ENCODE data around the gene FHIT. TPM values are rescaled to one million over a fixed set of nuclear protein-coding genes. Genes with fewer than 3 reads are reported as not detected.

The FHIT gene
- total and polyA plus RNA-seq, 2 of the 4 experiments (the other 2 are of a cell fraction) = 0.07 TPM; not detected in 1

GRCh38 chr3:60178931-60179653 lies 1072.2 kb downstream of the FHIT start:
- H3K18ac ChIP-seq (ENCODE audit: low read depth, low read length) = no peak overlapping the region
- BruUV-seq (replicated peaks) = no TSS peak
- intact Hi-C loops (cut with micrococcal nuclease) = no loop called here

More at GRCh38 chr3:60178931-60179653, 1072.2 kb downstream of the FHIT start:
- H3K9me3 ChIP-seq (ENCODE audit: control insufficient read depth, insufficient read depth, low read length) = no peaks in the 10 kb centered on the region
- DNase-seq = no peak
- H3K36me3 ChIP-seq (ENCODE audit: control insufficient read depth, insufficient read depth, low read length) = no peaks in the 10 kb centered on the region
- H3K79me1 ChIP-seq (ENCODE audit: low read depth in 1 of 2, low read length in 2 of 2) = no peaks in the 10 kb centered on the region
- H3K4me1 ChIP-seq (ENCODE audit: control insufficient read depth, insufficient read depth, low read length) = no peaks in the 10 kb centered on the region
- no peak overlapping the region for H3K4me3 ChIP-seq (ENCODE audit: insufficient read depth, low read depth, low read length)
- H4K91ac ChIP-seq (ENCODE audit: insufficient read depth, low read depth, low read length) = no peak overlapping the region
- no peak overlapping the region for H3K27ac ChIP-seq (ENCODE audit: insufficient read depth, low read length)
- H2BK120ac ChIP-seq (ENCODE audit: low read depth, low read length) = no peak overlapping the region
- H2BK15ac ChIP-seq (ENCODE audit: low read depth, low read length) = no peak overlapping the region
- dilution Hi-C loops (cut with HindIII; ENCODE audit: low sequenced_read_pairs, unreplicated experiment) = no loop called here
- no peak overlapping the region for H3K56ac ChIP-seq (ENCODE audit: extremely low read depth, insufficient read depth, low read length)
- POLR2A ChIA-PET (ENCODE audit: unreplicated experiment) = no interaction called here
- no peak overlapping the region for H2AFZ ChIP-seq (replicated peaks; ENCODE audit: low read length, poor library complexity)
- no peaks in the 10 kb centered on the region for H3K27me3 ChIP-seq (ENCODE audit: control insufficient read depth, insufficient read depth, low read length)
- no peak overlapping the region for H3K4me2 ChIP-seq (ENCODE audit: low read depth, low read length)
- no peaks in the 10 kb centered on the region for H4K20me1 ChIP-seq (ENCODE audit: insufficient read depth, low read length)
- H3K9ac ChIP-seq (ENCODE audit: low read depth, low read length) = no peak overlapping the region
- CTCF ChIA-PET = no interaction called here
- no peak overlapping the region for H2AK9ac ChIP-seq (replicated peaks; ENCODE audit: low read depth, low read length, poor library complexity)
- no peak overlapping the region for H4K8ac ChIP-seq (ENCODE audit: low read depth in 2 of 2, low read length in 2 of 2)
- TF ChIP-seq MAFK (IDR thresholded peaks at IDR 0.05; ENCODE audit: low read depth, low read length) = no peak
- no peak for TF ChIP-seq CTCF (conservative IDR thresholded peaks at IDR 0.05; ENCODE audit: low read depth, low read length)
- TF ChIP-seq USF2 (IDR thresholded peaks at IDR 0.05; ENCODE audit: low read depth, low read length) = no peak
- no peak for TF ChIP-seq NFE2L2 (IDR thresholded peaks at IDR 0.05; ENCODE audit: low read depth, low read length)
- no peak for TF ChIP-seq FOS (IDR thresholded peaks at IDR 0.05; ENCODE audit: low read depth, low read length)
- no peak for TF ChIP-seq SMC3 (IDR thresholded peaks at IDR 0.05; ENCODE audit: low read depth, low read length)
- TF ChIP-seq RAD21 (IDR thresholded peaks at IDR 0.05; ENCODE audit: low read length) = no peak
- TF ChIP-seq POLR2A (IDR thresholded peaks at IDR 0.05; ENCODE audit: low read depth, low read length) = no peak
- no peak for TF ChIP-seq RCOR1 (IDR thresholded peaks at IDR 0.05; ENCODE audit: insufficient replicate concordance, low read length)
- no peak for TF ChIP-seq RFX5 (IDR thresholded peaks at IDR 0.05; ENCODE audit: low read depth, low read length)
- no peak for TF ChIP-seq CHD1 (IDR thresholded peaks at IDR 0.05; ENCODE audit: low read depth, low read length)
- H4K5ac ChIP-seq (ENCODE audit: low read depth, low read length) = no peak overlapping the region
- in situ Hi-C loops (cut with MboI; ENCODE audit: low sequenced_read_pairs) = no loop called here
- ATAC-seq (ENCODE audit: low read depth) = no peak
- no peaks in the 10 kb centered on the region for H3K9me1 ChIP-seq (ENCODE audit: insufficient read depth, low read length)
- no peak overlapping the region for H2AK5ac ChIP-seq (ENCODE audit: low read depth, low read length)
- no CpG with 5 or more reads among the region's 8 CpGs for WGBS, 2 experiments (ENCODE audit: extremely low coverage in 2 of 2, insufficient read length in 1 of 2)
- no peak overlapping the region for H2BK5ac ChIP-seq (ENCODE audit: low read depth, low read length, poor library complexity, severe bottlenecking)
- no peak overlapping the region for H2BK20ac ChIP-seq (ENCODE audit: low read depth, low read length)
- H3K23ac ChIP-seq (ENCODE audit: low read depth, low read length) = no peak overlapping the region
- no peak overlapping the region for H3K14ac ChIP-seq (replicated peaks; ENCODE audit: low read depth, low read length)
- no peak overlapping the region for H3K4ac ChIP-seq (ENCODE audit: low read depth, low read length)
